COLO668 (cell line): ENCODE data around the gene MAPK12.
A peak's percentile ranks its signal among the peaks of the same experiment; 100 is the strongest.
"Not testable (repeated sequence)": the region's sequence is repeated elsewhere in the genome, so short reads cannot be mapped to it uniquely, and the experiment has no call there.

ENCODE experiments used
- DNase-seq: peaks from one replicate; lab custom pipeline; 2025; ENCODE audit not compliant: unreplicated experiment; lab: John Stamatoyannopoulos, UW

The MAPK12 gene

DNA sequence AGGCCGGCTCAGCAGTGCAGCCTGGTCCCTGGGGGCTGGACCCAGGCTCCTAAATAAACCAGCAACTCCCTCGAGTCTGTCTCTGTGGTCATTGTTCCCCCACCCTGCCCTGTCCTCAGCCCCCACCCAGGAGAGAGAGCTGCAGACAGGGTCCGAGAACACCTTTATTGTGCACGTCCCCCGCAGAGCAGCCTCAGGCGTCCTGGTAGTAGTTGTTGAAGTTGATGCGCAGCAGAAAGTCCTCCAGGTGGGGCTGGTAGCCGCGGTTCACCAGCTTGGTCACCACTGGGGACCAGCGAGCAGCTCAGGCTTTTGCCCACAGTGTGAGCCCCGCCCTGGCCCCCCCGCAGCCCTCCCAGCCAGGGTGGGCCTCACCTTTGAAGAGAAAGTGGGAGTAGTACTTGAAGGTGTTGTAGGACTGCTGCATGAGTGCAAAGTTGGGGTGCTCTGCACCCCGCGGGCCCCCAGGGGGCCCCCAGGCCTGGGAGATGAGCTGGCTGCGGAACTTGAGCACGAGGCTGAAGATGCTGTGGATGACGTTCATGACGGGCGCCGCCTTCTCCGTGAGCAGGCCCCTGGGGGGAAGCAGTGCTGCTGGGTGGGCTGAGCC lies 43.8 kb downstream of the MAPK12 start:
- no peak for DNase-seq

DNA sequence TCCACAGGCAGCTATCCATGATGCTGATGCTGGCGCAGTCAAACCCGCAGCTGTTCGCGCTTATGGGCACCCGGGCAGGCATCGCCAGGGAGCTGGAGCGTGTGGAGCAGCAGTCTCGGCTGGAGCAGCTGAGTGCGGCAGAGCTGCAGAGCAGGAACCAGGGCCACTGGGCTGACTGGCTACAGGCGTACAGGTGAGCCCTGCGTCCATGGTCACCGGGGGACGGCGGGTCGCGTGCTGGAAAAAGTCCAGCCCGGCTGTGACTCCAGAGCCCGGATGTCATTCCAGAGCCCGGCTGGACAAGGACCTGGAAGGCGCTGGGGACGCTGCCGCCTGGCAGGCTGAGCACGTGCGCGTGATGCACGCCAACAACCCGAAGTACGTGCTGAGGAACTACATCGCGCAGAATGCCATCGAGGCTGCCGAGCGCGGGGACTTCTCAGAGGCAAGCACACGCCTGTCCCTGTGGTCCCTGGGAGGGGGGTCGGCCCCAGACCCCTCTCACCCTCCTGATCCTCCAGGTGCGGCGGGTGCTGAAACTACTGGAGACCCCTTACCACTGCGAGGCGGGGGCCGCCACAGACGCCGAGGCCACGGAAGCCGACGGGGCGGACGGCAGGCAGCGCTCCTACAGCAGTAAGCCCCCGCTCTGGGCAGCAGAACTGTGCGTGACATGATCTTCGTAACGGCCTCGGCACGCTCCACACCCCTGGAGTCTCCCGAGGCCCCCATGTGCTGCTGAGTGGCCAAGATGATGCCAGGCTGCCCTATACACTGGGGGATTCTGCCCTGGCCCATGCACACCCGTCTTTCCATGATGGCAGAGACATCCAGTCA lies 44.6 kb downstream of the MAPK12 start:
- DNase-seq: no peak

DNA sequence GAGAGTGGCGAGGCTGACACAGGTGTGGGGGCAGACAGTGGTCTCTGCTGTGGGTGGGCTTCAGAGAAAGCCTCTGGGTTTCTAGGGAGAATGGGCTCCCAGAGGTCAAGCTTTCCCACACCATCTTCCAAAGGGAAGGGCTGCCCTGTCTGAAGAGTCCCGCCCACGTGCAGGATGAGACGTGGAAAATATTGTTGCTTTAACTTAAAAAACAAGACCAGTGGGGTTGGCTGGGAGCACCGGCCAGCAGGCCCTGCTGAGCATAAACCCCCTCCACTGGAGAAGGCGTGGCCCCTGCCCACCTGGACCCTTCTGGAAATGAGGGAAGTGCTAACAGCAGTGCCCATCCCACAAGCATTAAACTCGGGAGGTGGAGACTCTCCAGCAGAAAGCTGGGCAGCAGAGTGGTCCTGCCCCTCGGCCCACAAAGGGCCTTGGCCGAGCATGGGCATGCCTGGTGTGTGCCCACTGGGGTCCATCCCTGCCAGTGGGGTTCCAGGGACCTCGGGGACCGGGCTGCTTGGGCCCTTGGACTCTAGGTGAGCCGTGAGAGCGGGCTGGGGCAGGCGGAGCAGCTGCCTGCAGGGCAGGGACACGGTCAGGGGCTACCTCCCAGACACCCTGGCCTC lies 45.3 kb downstream of the MAPK12 start:
- DNase-seq: no peak

DNA sequence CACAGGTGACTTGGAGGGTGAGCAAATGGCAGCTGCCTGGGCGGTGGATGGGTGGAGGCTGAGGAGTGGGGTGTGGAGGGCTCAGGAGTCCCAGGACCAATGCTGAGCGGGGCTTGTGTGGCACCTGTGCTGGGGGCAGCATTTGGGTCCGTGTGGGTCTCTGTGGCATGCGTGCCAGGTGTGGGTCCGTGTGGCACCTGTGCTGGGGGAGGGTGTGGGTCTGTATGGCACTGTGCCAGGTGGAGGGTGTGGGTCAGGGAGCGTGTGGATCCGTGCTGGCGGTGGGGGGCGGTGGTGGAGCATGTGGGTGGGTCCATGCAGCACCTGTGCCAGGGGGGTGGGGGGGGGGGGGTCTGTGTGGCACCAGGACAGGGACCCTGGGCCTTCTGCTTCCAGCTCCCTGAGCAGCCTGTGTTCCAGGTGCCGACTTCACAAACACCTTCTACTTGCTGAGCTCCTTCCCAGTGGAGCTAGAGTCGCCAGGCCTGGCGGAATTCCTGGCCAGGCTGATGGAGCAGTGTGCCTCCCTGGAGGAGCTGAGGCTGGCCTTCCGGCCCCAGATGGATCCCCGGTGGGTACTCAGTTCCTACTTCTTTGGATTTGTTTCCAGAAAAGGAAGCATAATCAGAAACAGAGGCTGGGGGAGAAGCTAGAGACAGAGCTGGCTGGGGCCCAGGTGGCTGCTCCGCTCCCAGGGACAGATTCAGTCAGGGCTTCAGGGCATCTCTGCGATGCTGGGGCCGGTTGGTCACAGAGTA lies 46.0 kb downstream of the MAPK12 start:
- DNase-seq: peak; percentile 19

DNA sequence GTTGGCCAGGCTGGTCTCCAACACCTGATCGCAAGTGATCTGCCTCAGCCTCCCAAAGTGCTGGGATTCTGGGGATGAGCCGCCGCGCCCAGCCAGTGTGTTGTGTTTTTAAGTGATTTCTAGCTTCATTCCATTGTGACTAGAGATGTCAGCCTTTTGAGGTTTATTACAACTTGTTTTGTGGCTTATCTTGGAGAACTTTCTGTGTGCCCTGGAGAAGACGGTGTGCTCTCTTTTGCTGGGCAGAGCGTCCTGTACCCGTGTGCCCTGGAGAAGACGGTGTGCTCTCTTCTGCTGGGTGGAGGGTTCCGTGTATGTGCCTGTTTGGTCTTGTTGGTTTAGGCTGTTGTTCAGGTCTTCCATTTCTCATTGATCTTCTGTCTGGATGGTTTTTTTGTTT lies 48.2 kb downstream of the MAPK12 start:
- DNase-seq: no peak

DNA sequence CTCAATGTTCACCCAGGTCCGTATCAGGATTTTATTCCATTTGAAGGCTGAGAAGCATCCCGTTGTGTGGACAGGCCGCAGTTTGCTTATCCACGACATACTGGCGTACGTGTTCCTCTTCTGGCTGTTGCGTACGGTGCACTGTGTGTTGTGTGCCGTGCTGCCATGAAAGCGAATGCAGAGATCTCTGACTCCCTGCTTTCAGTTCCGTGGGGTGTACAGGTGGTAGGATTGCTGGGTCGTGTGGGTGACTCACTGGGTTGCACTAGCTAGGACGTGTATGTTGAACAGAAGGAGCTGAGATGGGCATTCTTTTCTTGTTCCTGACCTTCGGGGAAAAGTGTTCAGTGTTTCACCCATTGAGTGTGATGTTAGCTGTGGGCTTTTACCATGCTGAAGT lies 50.3 kb downstream of the MAPK12 start:
- no peak for DNase-seq

DNA sequence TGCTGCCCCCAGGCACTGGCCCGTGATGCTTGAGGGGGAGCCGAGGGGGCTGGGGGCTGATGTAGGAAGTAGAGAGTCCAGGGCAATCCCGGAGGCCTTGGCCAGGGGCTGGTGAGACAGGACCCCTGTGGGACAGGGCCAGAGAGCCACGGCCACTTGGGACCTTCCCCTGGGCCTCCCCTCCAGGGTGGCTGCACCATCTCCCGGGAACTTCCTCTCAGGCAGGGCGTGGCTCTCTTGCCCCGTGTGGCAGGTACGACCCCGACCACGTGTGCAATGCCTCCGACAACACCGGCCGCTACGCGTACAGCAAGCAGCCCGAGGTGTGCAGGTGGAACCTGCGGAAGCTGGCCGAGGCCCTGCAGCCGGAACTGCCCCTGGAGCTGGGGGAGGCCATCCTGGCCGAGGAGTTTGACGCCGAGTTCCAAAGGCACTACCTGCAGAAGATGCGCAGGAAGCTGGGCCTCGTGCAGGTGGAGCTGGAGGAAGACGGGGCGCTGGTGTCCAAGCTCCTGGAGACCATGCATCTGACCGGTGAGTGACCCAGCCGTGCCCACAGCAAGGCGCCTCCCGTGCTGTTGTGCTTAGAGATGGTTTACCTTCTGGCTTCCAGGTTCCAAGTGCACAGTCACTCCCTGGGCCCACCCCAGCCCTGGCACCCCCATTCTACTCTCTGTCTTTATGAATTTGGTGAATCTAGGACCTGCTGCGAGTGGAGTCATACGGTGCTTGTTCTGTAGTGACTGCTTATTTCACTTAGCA lies 50.9 kb downstream of the MAPK12 start:
- no peak for DNase-seq

DNA sequence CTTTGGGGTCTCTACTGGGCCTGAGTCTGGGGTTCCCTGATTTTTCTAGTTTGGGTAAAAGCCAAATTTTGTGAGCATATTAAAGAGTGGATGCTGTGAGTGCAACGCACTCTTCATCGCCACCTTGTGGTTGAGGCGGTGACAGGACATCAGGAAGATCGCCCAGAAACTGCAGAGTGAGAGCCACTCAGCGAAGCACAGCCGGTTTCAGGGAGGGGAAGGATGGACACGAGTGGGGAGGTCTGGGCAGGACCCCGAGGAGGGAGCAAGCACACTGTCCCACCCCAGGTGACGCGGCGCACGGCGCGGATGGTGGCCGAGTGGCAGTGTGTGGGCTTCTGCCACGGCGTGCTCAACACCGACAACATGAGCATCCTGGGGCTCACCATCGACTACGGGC lies 51.6 kb downstream of the MAPK12 start:
- peak; percentile 59 for DNase-seq

DNA sequence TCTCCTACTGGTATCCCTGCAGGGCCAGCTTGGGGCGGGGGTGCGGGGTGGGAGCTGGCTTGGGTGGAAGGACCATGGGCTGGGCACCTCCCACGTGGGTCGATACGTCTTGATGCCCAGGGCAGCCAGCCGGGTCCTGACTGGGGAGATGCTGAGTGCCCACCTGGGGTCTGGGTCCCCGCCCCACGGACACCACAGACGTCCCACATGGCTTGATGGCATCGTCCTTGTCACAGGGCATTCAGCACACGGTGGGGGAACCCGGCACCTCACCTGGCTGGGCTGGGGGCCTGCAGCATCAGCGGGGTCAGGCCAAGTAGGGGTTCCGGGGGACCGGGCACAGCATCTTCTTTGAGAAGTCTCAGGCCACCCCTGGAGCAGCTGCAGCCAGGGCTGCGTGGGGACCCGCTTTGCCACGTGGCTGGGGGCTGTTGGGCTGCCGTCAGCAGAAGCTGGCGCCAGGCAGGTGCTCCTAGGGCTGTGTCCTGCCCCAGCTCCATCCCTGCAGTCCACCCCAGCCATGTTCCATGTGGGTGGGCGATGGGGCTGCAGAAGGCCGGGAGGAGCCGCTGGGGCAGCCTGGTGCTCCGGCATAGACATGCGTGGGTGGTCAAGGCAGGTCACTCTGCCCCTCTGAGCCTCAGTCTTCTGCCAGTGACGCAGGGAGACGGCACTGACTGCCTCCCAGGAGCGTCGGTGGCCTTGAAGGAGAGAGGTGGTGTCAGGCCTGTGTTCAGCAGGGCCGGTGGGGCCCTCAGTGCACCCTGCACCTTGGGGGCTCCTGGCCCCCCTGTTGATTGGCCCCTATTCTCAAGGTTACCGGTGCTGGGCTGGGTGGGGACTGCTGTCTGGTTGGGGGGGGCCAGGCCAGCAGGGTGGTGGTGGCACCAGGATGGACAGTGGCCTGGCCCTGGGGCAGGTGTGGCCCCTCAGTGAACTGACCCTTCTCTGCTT lies 52.3 kb downstream of the MAPK12 start:
- DNase-seq: no peak

DNA sequence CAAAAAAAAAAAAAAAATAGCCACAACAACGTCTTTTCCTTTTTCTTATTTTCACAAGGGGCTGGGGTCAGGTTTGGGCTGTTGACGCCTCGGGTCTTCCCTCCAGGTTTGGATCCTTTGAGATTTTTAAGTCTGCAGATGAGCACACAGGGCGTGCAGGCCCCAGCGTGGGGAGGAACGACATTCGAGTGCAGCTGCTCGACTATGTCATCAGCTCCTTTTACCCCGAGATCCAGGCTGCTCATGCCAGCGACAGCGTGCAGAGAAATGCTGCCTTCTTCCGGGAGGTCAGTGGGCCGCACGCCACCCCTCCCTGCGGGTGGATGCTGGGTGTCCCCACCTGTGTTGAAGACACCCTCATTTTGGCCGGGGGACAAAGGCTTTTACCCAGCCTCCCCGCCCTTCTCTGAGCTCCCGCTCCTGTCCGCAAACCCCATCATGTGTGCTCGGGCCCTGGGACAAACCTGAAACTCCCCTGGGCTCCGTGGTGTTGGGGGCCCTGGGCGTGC lies 53.0 kb downstream of the MAPK12 start:
- no peak for DNase-seq

DNA sequence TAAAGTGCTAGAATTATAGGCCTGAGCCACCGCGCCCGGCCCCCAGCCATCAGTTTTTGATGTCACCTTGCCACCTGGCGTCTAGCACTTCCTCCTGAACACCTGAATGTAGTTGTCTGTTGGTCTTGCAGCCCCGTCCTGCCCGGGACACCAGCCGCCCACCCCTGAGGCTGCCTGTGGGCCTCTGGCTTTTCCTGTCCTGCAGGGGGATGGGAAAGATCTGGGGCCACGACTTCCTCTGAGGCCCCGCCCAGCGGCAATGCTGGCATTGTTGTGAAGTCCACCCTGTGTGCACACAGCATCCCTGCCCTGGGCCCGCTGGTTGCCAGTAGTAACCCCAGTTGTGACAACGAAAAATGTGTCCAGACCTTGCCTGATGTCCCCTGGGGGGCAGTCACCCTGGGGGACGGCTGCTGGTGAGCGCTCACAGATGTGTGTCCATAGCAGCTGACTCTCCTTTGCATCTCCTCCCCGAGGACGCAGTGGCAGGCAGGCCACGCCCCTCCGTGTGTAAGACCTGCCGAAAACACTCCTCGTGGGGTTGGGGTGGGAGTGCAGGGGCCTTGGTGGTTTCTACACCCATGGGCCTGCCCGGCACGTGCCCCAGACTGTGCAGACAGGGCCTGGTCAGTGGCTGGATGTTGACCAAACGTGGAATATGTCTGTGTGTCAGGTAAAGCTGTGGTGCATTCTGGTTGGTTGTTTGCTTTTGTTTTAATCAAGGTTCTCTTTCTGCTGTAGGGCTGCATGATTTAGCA lies 53.9 kb downstream of the MAPK12 start:
- DNase-seq: no peak

DNA sequence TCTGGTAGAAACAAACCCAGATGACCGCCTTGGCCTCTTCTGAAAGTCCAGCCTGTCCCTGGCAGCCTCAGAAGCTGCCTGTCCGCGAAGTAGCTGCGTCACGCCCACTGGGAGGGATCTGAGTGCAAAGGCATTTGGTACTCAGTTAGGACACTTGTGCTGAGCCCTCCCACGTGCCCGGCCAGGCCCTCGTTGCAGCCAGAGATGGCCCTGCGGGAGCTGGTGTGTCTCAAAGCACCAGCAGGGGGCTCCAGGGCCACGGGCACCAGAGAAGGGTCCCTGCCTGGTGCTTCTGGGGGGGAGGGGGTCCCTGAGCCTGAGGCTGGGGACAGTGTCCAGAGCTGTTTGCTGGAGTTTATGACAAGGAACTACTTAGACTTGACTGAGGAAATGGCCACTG lies 54.9 kb downstream of the MAPK12 start:
- DNase-seq: peak; percentile 21

DNA sequence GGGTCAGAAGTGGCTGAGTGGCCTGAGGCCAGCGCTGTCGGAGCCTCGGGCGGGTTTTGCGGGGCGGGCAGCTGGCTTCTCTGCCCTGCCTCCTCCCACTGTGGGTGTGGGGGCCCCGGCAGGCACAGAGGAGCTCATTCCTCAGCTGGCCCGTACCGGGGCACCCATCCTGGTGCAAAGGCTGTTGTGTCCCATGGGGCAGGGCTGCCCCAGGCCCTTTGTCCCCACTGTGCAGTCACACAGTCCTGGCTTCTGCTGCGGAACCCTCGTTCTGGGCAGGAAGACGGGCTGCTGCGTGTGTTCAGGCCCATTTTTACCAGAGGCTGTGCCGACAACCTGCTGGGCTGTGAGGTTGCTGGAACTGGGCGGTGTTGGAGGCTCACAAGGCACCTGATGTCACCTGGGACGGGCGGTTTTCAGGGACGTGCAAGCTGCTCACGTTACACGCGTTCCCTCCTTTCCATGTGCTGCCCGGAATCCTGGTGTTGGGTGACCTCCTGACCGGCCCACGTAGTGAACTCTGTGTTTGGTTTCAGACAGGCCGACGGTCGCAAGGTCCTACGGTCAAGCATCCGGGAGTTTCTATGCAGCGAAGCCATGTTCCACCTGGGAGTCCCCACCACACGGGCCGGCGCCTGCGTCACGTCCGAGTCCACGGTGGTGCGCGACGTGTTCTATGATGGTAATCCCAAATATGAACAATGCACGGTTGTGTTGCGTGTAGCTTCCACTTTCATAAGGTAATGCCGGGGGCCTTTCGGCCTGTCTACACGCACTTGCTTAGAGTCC lies 55.5 kb downstream of the MAPK12 start:
- no peak for DNase-seq

DNA sequence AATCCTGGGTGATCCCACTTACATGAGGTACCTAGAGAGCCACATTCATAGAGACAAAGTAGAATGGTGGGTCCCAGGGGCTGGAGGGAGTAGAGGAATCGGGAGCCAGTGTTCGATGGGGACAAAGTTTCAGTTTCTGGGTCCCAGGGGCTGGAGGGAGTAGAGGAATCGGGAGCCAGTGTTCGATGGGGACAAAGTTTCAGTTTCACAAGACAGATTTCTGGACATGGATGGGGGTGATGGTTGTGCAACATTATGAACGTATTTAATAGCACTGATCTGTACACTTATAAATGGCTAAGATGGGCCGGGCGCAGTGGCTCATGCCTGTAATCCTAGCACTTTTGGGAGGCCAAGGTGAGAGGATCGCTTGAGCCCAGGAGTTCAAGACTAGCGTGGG lies 56.5 kb downstream of the MAPK12 start:
- not testable (repeated sequence) for DNase-seq

DNA sequence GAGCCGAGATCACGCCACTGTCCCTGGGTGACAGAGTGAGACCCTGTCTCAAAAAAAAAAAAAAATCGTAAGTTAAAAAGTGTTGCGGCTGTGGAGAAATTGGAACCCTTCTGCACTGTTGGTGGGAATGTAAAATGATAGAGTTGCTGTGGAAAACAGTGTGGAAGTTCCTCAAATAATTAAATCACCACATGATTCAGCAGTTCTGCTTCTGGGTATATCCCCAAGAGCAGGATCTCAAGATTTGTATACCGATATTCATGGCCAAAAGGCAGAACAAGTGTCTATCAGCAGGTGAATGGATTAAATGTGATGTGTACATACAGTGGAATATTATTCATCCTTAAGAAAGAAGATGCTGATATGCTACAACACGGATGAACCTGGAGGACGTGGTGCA lies 56.9 kb downstream of the MAPK12 start:
- no peak for DNase-seq

DNA sequence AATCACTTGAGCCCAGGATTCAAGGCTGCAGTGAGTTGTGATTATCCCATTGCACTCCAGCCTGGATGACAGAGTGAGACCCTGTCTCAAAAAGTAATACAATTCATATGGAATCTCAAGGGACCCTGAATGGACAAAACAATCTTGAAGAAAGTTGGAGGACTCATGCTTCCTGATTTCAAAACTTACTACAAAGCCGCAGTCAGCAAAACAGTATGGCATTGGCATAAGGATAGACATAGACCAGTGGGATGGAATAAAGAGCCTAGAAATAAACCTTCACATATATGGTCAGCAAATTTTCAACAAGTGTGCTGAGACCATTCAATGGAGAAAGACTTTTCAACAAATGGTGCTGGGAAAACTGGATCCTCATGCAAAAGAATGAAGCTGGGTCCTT lies 58.2 kb downstream of the MAPK12 start:
- DNase-seq: no peak
